Progenitor cell of endocrine pancreas (in vitro differentiated cells): ENCODE measurements around the gene ASMT. TPM values are rescaled to one million over a fixed set of nuclear protein-coding genes. Genes with fewer than 3 reads are reported as not detected.

Experiments used
- DNase-seq: peaks from one replicate; pipeline ENCODE4 v3.0.0; 2021; ENCODE audit warnings: low spot score; ENCODE audit not compliant: unreplicated experiment
- H3K27ac Mint-ChIP-seq: 2 replicates; pipeline ENCODE4 v1.8.0; 2021; ENCODE audit warnings: mild to moderate bottlenecking, moderate library complexity, mixed read lengths
- H3K27me3 Mint-ChIP-seq: 2 replicates; pipeline ENCODE4 v1.8.0; 2021; ENCODE audit warnings: mixed read lengths
- H3K36me3 Mint-ChIP-seq: 2 replicates; pipeline ENCODE4 v1.8.0; 2022; ENCODE audit warnings: mixed read lengths; ENCODE audit not compliant: insufficient read depth
- H3K4me1 Mint-ChIP-seq: 2 replicates; pipeline ENCODE4 v1.8.0; 2021; ENCODE audit warnings: low read depth, mixed read lengths
- H3K4me3 Mint-ChIP-seq: 2 replicates; pipeline ENCODE4 v1.8.0; 2021; ENCODE audit warnings: low read depth, mild to moderate bottlenecking, moderate library complexity, mixed read lengths
- H3K9me3 Mint-ChIP-seq: 2 replicates; pipeline ENCODE4 v1.8.0; 2021; ENCODE audit warnings: low read depth, mixed read lengths
- total RNA-seq: library from RNA; stranded (reverse); gene quantifications from 2 replicates; pipeline ENCODE4 v1.2.1, GENCODE V29; 2021
- TF ChIP-seq, protein P1 (sequence below): fragments of 200-600 bp; sonication (generic); IDR thresholded peaks from one replicate; pipeline ENCODE4 v1.5.0; 2021; ENCODE audit warnings: antibody characterized with exemption, mild to moderate bottlenecking; ENCODE audit not compliant: unreplicated experiment

The ASMT gene
- total RNA-seq, 1 donor from 2014 or later = 0.36 TPM

DNA sequence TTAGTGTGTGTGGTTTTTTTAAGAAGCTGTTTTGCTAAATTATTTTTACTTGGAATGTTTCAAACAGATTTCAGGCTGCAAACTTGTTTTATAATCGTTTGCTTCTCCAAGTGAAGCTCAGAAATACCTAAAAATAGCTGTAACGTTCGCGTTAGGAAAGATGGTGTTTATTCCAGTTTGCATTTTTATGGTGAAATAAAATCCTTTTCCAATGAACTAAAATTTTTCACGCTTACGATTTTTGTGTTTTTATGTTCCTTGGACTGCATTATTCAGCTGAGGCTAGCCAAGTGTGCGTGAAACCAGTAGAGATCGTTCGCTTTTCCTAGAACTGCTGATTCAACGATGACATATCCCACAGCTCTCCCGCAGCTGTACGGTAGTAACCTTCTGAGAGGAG, 12.6 kb upstream of the ASMT start:
- H3K27ac Mint-ChIP-seq = no peak overlapping the region
- no peaks in the 10 kb centered on the region for H3K27me3 Mint-ChIP-seq
- H3K9me3 Mint-ChIP-seq = no peaks in the 10 kb centered on the region
- no peaks in the 10 kb centered on the region for H3K4me1 Mint-ChIP-seq
- TF ChIP-seq, protein P1, sequence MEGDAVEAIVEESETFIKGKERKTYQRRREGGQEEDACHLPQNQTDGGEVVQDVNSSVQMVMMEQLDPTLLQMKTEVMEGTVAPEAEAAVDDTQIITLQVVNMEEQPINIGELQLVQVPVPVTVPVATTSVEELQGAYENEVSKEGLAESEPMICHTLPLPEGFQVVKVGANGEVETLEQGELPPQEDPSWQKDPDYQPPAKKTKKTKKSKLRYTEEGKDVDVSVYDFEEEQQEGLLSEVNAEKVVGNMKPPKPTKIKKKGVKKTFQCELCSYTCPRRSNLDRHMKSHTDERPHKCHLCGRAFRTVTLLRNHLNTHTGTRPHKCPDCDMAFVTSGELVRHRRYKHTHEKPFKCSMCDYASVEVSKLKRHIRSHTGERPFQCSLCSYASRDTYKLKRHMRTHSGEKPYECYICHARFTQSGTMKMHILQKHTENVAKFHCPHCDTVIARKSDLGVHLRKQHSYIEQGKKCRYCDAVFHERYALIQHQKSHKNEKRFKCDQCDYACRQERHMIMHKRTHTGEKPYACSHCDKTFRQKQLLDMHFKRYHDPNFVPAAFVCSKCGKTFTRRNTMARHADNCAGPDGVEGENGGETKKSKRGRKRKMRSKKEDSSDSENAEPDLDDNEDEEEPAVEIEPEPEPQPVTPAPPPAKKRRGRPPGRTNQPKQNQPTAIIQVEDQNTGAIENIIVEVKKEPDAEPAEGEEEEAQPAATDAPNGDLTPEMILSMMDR = no peak
- H3K4me3 Mint-ChIP-seq = no peak overlapping the region
- peaks cover 37% of the 10 kb centered on the region for H3K36me3 Mint-ChIP-seq
- no peak for DNase-seq

DNA sequence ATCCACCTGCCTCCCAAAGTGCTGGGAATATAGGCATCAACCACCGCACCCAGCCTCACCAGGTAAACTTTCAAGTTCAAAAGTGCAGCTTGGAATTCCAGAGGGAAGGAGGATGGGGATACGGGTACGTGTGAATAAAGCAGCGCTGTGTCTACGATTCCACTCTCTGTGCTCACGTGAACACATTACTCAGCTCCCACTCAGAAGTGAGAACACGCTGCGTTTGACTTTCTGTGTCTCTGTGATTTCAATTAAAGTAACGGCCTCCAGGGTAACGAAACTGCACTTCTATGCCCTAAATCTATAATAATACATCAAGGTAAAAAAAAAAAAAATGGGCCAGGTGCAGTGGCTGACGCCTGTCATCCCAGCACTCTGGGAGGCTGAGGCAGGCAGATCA, 8.4 kb upstream of the ASMT start:
- Mint-ChIP-seq H3K36me3 (peaks cover 24% of the 10 kb centered on the region), H3K27me3 (no peaks in the 10 kb centered on the region), H3K9me3 (no peaks in the 10 kb centered on the region), H3K4me1 (no peaks in the 10 kb centered on the region), H3K27ac (peak overlapping the region; percentile 49), H3K4me3 (no peak overlapping the region)
- DNase-seq = no peak
- TF ChIP-seq, protein P1 = no peak

DNA sequence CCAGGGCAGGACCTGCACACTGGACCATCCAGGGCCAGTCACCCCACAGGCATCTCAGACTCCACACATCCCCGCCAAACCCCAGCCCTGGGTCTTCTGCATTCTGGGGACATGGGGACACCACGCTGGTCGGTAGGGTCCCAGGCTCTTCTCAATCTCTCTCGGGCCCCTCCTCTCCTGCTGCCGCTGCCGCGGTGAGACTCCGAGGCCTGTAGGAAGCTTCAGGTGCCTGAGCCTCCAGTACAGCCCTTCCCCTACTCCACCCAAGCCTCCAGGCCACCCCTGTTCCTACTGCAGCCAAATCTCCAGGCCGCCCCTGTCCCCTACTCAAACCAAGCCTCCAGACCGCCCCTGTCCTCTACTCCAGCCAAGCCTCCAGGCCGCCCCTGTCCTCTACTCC, 5.5 kb upstream of the ASMT start:
- Mint-ChIP-seq H3K4me1 (no peaks in the 10 kb centered on the region), H3K9me3 (no peaks in the 10 kb centered on the region), H3K27ac (no peak overlapping the region), H3K4me3 (no peak overlapping the region), H3K36me3 (peaks cover 4% of the 10 kb centered on the region), H3K27me3 (no peaks in the 10 kb centered on the region)
- no peak for DNase-seq
- TF ChIP-seq, protein P1 = no peak

DNA sequence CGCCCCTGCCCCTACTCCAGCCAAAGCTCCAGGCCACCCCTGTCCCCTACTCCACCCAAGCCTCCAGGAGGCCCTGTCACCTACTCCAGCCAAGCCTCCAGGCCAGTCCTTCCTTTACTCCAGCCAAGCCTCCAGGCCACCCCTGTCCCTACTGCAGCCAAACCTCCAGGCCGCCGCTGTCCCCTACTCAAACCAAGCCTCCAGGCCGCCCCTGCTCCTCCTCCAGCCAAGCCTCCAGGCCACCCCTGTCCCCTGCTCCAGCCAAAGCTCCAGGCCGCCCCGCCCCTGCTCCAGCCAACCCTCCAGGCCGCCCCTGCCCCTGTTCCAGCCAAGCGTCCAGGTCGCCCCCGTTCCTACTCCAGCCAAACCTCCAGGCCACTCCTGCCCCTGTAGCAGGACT, 5.1 kb upstream of the ASMT start:
- Mint-ChIP-seq H3K27ac (no peak overlapping the region), H3K4me1 (no peaks in the 10 kb centered on the region)
- TF ChIP-seq, protein P1 = no peak

DNA sequence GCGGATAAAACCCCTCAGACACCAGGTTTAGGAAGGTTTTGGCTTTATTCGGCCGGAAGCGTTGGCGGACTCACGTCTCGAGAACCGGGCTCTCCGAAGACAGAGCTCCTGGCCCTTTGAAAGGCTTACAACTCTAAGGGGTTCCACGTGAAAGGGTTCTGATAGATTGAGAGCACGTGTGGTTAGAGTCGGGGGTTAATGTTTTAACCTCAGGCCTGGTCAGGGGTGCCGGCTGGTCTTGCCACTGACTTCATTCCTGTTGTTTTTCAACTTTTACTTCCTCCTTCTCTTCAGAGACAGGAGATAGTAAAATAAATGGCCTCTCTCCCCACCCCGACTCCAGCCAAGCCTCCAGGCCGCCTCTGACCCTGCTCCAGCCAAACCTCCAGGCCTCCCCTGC, 4.7 kb upstream of the ASMT start:
- H3K27ac Mint-ChIP-seq = no peak overlapping the region
- H3K4me1 Mint-ChIP-seq = no peaks in the 10 kb centered on the region
- H3K36me3 Mint-ChIP-seq = no peaks in the 10 kb centered on the region

More for the DNA sequence above, 5.1 kb upstream of the ASMT start:
- peaks cover 1% of the 10 kb centered on the region for H3K36me3 Mint-ChIP-seq
- H3K27me3 Mint-ChIP-seq = no peaks in the 10 kb centered on the region
- DNase-seq = no peak
- no peaks in the 10 kb centered on the region for H3K9me3 Mint-ChIP-seq
- H3K4me3 Mint-ChIP-seq = no peak overlapping the region

More for the DNA sequence above, 4.7 kb upstream of the ASMT start:
- H3K27me3 Mint-ChIP-seq = no peaks in the 10 kb centered on the region
- DNase-seq = no peak
- TF ChIP-seq, protein P1 = no peak
- no peaks in the 10 kb centered on the region for H3K9me3 Mint-ChIP-seq
- H3K4me3 Mint-ChIP-seq = no peak overlapping the region
